ENCODE results near the gene EDA. TPM values are rescaled to one million over a fixed set of nuclear protein-coding genes. Genes with fewer than 3 reads are reported as not detected.

The EDA gene
- total RNA-seq, 3 donors from 2014 or later (not counting 1 experiment from before 2014, with no cell fraction given) = 0.50 to 0.65 TPM; not detected in 1

- peaks cover 6% of the 10 kb centered on the region for H3K36me3 Mint-ChIP-seq
- no peak for DNase-seq
- H3K4me3 ChIP-seq (ENCODE audit: low read length) = no peak overlapping the region
These were observed 130.1 kb downstream of the EDA start for GRCh38 chrX:69746051-69746450.

GRCh38 chrX:69748055-69748454 is 132.1 kb downstream of the EDA start:
- Histone ChIP-seq H3K9me3 (ENCODE audit: control insufficient read depth, insufficient read depth, low read length) (no peaks in the 10 kb centered on the region), H3K36me3 (ENCODE audit: control insufficient read depth, insufficient read depth, low read length) (no peaks in the 10 kb centered on the region), H3K4me1 (ENCODE audit: control insufficient read depth, insufficient read depth, low read length) (no peaks in the 10 kb centered on the region), H3K4me3 (ENCODE audit: low read length) (no peak overlapping the region), H3K27ac (ENCODE audit: low read length) (no peak overlapping the region), H3K27me3 (ENCODE audit: control insufficient read depth, insufficient read depth, low read length) (no peaks in the 10 kb centered on the region)
- no peaks in the 10 kb centered on the region for H3K4me1 Mint-ChIP-seq
- no peaks in the 10 kb centered on the region for H3K9me3 Mint-ChIP-seq
- ATAC-seq (no peak), DNase-seq (no peak)
- no peaks in the 10 kb centered on the region for H3K36me3 Mint-ChIP-seq
- H3K27ac Mint-ChIP-seq = no peak overlapping the region
- intact Hi-C loops (cut with micrococcal nuclease) = no loop called here
- TF ChIP-seq, protein P1, sequence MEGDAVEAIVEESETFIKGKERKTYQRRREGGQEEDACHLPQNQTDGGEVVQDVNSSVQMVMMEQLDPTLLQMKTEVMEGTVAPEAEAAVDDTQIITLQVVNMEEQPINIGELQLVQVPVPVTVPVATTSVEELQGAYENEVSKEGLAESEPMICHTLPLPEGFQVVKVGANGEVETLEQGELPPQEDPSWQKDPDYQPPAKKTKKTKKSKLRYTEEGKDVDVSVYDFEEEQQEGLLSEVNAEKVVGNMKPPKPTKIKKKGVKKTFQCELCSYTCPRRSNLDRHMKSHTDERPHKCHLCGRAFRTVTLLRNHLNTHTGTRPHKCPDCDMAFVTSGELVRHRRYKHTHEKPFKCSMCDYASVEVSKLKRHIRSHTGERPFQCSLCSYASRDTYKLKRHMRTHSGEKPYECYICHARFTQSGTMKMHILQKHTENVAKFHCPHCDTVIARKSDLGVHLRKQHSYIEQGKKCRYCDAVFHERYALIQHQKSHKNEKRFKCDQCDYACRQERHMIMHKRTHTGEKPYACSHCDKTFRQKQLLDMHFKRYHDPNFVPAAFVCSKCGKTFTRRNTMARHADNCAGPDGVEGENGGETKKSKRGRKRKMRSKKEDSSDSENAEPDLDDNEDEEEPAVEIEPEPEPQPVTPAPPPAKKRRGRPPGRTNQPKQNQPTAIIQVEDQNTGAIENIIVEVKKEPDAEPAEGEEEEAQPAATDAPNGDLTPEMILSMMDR (IDR thresholded peaks at IDR 0.05) = no peak
- no peaks in the 10 kb centered on the region for H3K27me3 Mint-ChIP-seq (ENCODE audit: low read depth in 2 of 2)
- WGBS (ENCODE audit: insufficient coverage) = no CpG with 5 or more reads among the region's 1 CpG
- no peak overlapping the region for H3K4me3 Mint-ChIP-seq

More at GRCh38 chrX:69746051-69746450, 130.1 kb downstream of the EDA start:
- intact Hi-C loops (cut with micrococcal nuclease) = no loop called here
- no peak overlapping the region for H3K27ac ChIP-seq (ENCODE audit: low read length)
- no peaks in the 10 kb centered on the region for H3K27me3 ChIP-seq (ENCODE audit: control insufficient read depth, insufficient read depth, low read length)
- TF ChIP-seq, protein P1 (IDR thresholded peaks at IDR 0.05) = no peak
- no peak for ATAC-seq
- no peaks in the 10 kb centered on the region for H3K36me3 ChIP-seq (ENCODE audit: control insufficient read depth, insufficient read depth, low read length)
- Mint-ChIP-seq H3K27me3 (ENCODE audit: low read depth in 2 of 2) (no peaks in the 10 kb centered on the region), H3K4me3 (no peak overlapping the region), H3K27ac (no peak overlapping the region), H3K4me1 (no peaks in the 10 kb centered on the region), H3K9me3 (peaks cover 2 to 4% of the 10 kb centered on the region in 2 donors)
- H3K4me1 ChIP-seq (ENCODE audit: control insufficient read depth, insufficient read depth, low read length) = no peaks in the 10 kb centered on the region
- H3K9me3 ChIP-seq (ENCODE audit: control insufficient read depth, insufficient read depth, low read length) = no peaks in the 10 kb centered on the region

DNA sequence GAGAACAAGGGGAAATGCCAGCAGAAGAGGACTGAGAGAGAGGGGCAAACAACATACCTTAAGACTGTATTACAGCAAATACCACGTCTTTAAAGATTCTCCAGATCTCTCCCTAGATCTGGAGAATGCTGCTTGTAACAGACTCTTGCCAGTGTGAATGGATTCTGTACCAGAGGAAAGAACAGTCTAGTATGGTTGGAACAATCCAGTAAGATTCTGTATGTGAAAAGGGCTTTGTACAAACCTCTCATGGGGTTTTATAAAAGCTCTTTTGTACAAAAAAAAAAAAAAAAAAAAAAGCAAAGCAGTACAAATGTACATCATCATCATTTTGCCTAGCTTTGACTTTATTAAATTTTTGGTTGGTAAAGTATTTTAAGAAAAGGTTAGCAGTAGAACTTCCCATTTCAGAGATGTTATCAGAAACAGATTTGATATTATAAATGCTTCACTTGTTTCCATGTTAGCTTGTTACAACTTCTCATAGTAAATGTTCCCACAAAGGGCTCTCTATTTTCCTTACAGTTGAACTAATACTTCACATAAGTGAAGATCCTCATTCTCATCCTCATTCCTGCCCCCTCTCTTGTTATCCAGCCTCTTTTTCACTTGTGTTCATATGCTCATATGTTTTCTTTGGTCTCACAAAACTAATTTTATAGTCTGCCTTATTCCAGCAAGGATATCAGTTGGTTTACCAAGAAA is 144.2 kb downstream of the EDA start:
- no peaks in the 10 kb centered on the region for H3K27me3 Mint-ChIP-seq (ENCODE audit: low read depth in 2 of 2)

More for the DNA sequence above, 144.2 kb downstream of the EDA start:
- H3K4me3 ChIP-seq (ENCODE audit: low read length) = no peak overlapping the region
- Mint-ChIP-seq H3K36me3 (no peaks in the 10 kb centered on the region), H3K4me3 (no peak overlapping the region), H3K4me1 (no peaks in the 10 kb centered on the region), H3K9me3 (no peaks in the 10 kb centered on the region), H3K27ac (no peak overlapping the region)
- DNase-seq (no peak), ATAC-seq (no peak)
- TF ChIP-seq, protein P1 (IDR thresholded peaks at IDR 0.05) = no peak
- intact Hi-C loops (cut with micrococcal nuclease) = no loop called here
- WGBS (ENCODE audit: insufficient coverage) = no CpG with 5 or more reads among the region's 1 CpG
- no peaks in the 10 kb centered on the region for H3K27me3 ChIP-seq (ENCODE audit: control insufficient read depth, insufficient read depth, low read length)
- no peaks in the 10 kb centered on the region for H3K9me3 ChIP-seq (ENCODE audit: control insufficient read depth, insufficient read depth, low read length)
- no peaks in the 10 kb centered on the region for H3K4me1 ChIP-seq (ENCODE audit: control insufficient read depth, insufficient read depth, low read length)
- H3K27ac ChIP-seq (ENCODE audit: low read length) = no peak overlapping the region
- no peaks in the 10 kb centered on the region for H3K36me3 ChIP-seq (ENCODE audit: control insufficient read depth, insufficient read depth, low read length)
